AG04449 (cell line): ENCODE results near the gene TRIM40.

ENCODE experiments used
- CTCF ChIA-PET: fragments of 350-600 bp; formaldehyde crosslinking; extraction: SDS; loops from one replicate; lab custom pipeline; 2021; ENCODE audit warnings: antibody characterized with exemption; lab: Yijun Ruan, JAX
- POLR2A ChIA-PET: fragments of 400-600, 350-600 bp; formaldehyde crosslinking; extraction: SDS; loops from one replicate; lab custom pipeline; 2020; ENCODE audit warnings: antibody characterized with exemption, inconsistent platforms; lab: Yijun Ruan, JAX
- DNase-seq: peaks from one replicate; pipeline ENCODE4 v3.0.0-alpha.2; 2010; ENCODE audit warnings: low read depth, low spot score
- H3K4me3 ChIP-seq: 2 replicates; pipeline ENCODE4 v1.5.1; 2011; ENCODE audit warnings: low read depth, mild to moderate bottlenecking, control low read depth, low read length
- CTCF ChIP-seq: IDR thresholded peaks from one replicate; pipeline ENCODE4 v1.5.1; 2011; ENCODE audit warnings: mild to moderate bottlenecking, moderate library complexity, low read length, control low read depth, inconsistent platforms; ENCODE audit not compliant: insufficient read depth; ENCODE audit errors: missing control alignments

The TRIM40 gene

GRCh38 chr6:30151580-30151979 lies 15.6 kb downstream of the TRIM40 start:
- ChIA-PET POLR2A (no interaction called here), CTCF (interaction anchor here (2.4 to 6.7 kb wide), 2 partner anchors 16 to 20 kb away, joined by 7 to 56 read pairs; no protein-coding TSS in a partner anchor)
- no peak overlapping the region for H3K4me3 ChIP-seq
- DNase-seq = no peak
- TF ChIP-seq CTCF = no peak

- ChIA-PET POLR2A (no interaction called here), CTCF (interaction anchor here (2.4 to 6.7 kb wide), 2 partner anchors 16 to 21 kb away, joined by 7 to 56 read pairs; no protein-coding TSS in a partner anchor)
- H3K4me3 ChIP-seq = no peak overlapping the region
- DNase-seq = no peak
- TF ChIP-seq CTCF = no peak
These were observed 16.2 kb downstream of the TRIM40 start for GRCh38 chr6:30152016-30152673.

- POLR2A ChIA-PET = no interaction called here
- CTCF ChIA-PET = interaction anchor here (6.7 kb wide), 1 partner anchor 21 kb away, joined by 56 read pairs; no protein-coding TSS in a partner anchor
- no peak for TF ChIP-seq CTCF
- no peak overlapping the region for H3K4me3 ChIP-seq
- DNase-seq = no peak
These were observed 17.1 kb downstream of the TRIM40 start for GRCh38 chr6:30152910-30153610.

GRCh38 chr6:30154061-30154460 lies 18.1 kb downstream of the TRIM40 start:
- ChIA-PET POLR2A (no interaction called here), CTCF (interaction anchor here (0.6 to 6.7 kb wide), 3 partner anchors 12 to 22 kb away, joined by 3 to 56 read pairs (median 6); no protein-coding TSS in a partner anchor)
- DNase-seq = no peak
- H3K4me3 ChIP-seq = no peak overlapping the region
- TF ChIP-seq CTCF = no peak

- ChIA-PET POLR2A (no interaction called here), CTCF (interaction anchor here (0.6 to 6.7 kb wide), 5 partner anchors 11 to 142 kb away, joined by 3 to 56 read pairs (median 5); no protein-coding TSS in a partner anchor)
- TF ChIP-seq CTCF = no peak
- peak; percentile 72 for DNase-seq
- H3K4me3 ChIP-seq = no peak overlapping the region
These were observed 19.0 kb downstream of the TRIM40 start for GRCh38 chr6:30154709-30155519.
